ENCODE measurements around the gene FAM219A.

The FAM219A gene

DNA sequence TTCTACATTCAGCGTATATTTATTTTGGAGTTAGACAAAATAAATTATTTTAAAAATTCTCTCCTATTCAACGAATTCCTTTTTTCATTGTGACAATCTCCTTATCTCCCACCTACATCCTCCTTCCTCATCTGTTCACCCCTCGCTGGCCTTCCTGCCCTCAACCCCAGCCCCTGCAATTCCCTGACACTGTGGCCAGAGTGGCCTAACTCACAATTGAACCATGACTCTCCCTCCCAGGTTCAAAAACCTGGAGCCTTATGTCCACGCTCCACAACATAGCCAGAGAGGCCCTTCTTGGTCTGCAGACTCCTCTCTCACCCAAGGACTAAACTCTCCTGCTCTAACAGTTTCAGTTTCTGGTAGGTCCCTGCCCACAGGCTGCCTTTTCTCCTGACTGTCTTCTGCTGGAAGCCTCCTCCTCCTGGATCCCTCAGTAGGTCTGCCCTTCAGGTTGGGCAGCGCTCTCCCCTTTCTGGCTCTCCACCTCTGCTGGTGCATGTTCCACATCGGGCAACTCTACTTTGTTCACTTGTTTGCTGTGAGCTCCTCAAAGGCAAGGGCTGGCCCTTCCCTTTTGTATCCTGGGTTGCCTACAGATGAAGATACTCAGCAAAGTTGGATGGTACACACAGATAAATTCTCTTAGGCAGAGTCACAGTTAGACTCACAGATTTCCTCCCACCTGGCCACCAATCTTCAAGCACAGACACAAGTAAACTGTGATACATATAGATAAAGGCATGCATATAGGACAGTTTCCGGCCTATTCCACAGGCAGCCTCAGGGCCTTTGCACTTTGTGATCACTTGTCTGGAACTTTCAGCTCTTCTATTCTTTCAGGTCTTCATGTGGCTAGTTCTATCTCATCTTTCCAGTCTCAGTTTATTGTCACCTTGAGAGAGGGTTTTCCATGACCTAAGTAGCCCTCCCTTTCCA, 61.8 kb downstream of the FAM219A start:
- Histone ChIP-seq H3K4me2 (no peak overlapping the region), H3K9me3 (no peaks in the 10 kb centered on the region), H3K27me3 (no peaks in the 10 kb centered on the region), H3K36me3 (peaks cover 49% of the 10 kb centered on the region), H3K4me1 (no peaks in the 10 kb centered on the region), H4K20me1 (no peaks in the 10 kb centered on the region), H3K4me3 (no peak overlapping the region), H3K9ac (no peak overlapping the region), H3K27ac (no peak overlapping the region)
- no peak for TF ChIP-seq Cebpa-rat (IDR thresholded peaks at IDR 0.05)

DNA sequence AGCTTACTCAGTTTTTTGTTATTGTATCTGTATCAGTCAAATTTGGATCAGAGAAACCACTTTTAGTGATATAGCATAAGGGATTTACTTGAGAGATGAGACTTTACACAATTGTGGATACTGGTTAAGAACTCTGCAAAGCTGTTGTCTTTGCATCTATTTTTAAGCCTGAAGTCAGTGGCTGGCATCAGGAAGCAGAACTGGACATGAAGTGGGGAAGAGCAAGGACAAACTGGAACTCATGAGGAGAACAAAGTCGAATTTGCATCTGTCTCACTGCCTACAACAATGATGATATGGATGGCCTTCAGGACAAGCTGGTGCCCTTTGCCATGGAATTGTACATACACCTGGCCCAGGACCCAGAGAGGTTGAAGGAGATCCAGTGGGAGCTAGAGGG, 65.9 kb downstream of the FAM219A start:
- H3K9me3 ChIP-seq, result no peaks in the 10 kb centered on the region
- no peak overlapping the region for H3K4me2 ChIP-seq
- no peaks in the 10 kb centered on the region for H3K27me3 ChIP-seq
- no peaks in the 10 kb centered on the region for H4K20me1 ChIP-seq
- H3K9ac ChIP-seq, result no peak overlapping the region
- no peak overlapping the region for H3K27ac ChIP-seq
- TF ChIP-seq Cebpa-rat (IDR thresholded peaks at IDR 0.05), result no peak
- H3K4me3 ChIP-seq, result no peak overlapping the region
- H3K4me1 ChIP-seq, result no peaks in the 10 kb centered on the region
- peaks cover 13% of the 10 kb centered on the region for H3K36me3 ChIP-seq

DNA sequence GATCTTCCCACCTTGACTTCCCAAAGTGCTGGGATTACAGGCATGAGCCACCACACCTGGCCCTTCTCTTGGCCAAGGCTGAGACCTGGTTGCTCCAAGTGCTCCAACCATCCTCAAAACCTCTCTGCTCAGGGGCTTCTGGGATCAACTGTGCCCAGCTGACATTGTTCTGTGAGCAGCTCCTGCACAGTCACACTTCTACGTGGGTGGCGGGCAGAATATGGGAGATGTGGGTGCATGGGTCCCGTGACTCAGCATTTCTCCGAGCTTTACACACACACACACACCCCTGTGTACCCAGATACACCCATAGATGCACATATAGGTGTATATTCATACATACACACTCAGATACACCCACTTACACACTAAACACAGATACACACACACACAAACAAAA, 71.1 kb downstream of the FAM219A start:
- Histone ChIP-seq H3K9me3 (no peaks in the 10 kb centered on the region), H3K36me3 (no peaks in the 10 kb centered on the region), H3K27me3 (no peaks in the 10 kb centered on the region), H3K9ac (no peak overlapping the region), H3K4me1 (no peaks in the 10 kb centered on the region), H3K27ac (no peak overlapping the region), H3K4me3 (no peak overlapping the region), H4K20me1 (no peaks in the 10 kb centered on the region), H3K4me2 (no peak overlapping the region)
- TF ChIP-seq Cebpa-rat (IDR thresholded peaks at IDR 0.05), result no peak

DNA sequence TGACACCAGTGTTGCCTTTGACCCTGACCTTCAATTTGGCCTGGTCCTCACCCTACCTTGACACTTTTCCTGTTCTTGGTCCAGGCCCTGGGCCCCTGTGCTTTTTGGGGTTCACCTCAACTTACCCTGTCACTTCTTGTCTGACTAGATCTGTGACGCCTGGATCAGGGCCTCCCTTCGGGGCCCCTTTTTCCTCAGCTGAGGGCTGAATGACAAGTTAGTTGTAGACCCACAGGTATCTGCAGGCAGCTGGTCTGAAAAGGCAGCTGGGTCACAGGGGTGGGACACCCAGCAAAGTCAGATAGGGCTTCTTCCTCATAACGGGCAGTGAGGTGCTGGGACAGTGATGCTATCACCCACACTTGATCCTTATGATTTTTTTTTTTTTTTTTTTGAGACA, 71.7 kb downstream of the FAM219A start:
- H3K27ac ChIP-seq, result no peak overlapping the region
- H3K4me3 ChIP-seq, result no peak overlapping the region
- no peaks in the 10 kb centered on the region for H3K9me3 ChIP-seq
- no peak for TF ChIP-seq Cebpa-rat (IDR thresholded peaks at IDR 0.05)
- H3K36me3 ChIP-seq, result no peaks in the 10 kb centered on the region
- H3K27me3 ChIP-seq, result no peaks in the 10 kb centered on the region
- no peak overlapping the region for H3K9ac ChIP-seq
- H3K4me1 ChIP-seq, result no peaks in the 10 kb centered on the region; the same call in 1 of the 2 replicates
- no peak overlapping the region for H3K4me2 ChIP-seq
- H4K20me1 ChIP-seq, result no peaks in the 10 kb centered on the region

DNA sequence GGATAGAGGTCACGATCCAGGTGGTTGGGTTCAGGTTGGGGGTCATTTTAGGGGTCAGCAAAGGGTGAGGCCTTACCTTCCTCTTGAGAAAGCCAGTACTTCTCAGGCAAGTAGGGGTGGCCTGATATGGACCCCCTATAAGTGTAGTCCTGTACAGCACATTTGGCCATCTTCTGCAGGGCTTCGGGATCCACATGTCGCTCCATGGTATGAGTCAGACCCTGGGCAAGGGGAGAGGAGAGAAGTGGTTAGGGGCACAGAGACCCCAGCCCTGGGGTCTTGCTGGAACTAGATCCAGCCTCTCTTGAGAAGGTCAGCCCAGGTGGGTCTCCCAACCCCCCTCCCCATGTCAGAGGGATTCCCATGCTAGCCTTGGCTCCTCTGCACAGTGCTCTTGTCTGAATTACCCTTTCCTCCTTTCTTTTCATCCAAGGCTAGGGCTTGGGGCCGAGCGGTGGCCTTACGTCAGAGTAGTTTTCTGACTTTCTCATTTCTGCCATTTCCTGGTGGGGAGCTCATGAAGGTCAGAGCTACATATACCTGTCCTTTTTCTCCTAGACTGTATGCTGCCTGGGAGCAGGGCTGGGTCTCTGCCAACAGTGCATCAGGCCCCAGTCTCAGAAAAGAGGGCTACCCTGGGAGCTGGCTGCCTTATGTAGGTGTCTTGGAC, 72.7 kb downstream of the FAM219A start:
- peaks cover 8% of the 10 kb centered on the region for H3K4me1 ChIP-seq
- no peak overlapping the region for H3K4me3 ChIP-seq

DNA sequence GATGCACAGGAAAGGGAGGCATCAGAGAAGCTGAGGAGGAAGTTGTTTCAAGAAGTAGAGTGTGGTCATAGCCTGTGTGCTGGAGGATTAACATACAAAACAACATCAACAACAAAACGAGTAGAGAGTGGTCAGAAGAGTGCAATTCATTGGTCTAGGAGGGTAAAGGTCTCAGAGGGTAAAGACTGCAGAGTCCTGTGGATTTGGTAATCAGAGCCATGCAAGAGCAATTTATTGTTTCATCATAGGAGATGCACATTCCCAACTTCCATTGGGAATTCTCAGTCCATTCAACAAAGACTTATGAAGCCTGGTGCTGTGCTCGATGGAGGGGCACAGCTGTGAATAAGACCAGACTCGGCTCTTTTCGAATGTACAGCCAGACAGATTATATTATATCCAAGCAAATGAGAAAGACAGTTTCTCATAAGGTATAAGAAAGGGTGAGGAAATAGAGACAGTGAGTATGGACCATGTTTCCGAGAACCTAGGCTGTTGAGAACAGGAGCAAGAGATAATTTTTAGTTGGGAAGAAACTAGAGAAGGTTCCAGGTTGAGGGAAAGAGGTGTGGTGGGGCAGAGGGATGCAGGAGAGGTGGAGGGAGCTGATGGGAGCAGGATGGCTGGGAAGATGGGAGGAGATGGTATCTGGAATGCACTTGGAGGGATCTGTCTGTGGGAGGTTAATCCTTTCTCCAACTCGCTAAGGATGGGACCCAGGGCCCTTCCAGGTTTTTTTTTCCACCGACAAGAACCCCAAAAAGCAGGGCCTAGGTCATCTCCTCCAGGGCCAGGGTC, 73.8 kb downstream of the FAM219A start:
- H3K4me2 ChIP-seq, result no peak overlapping the region
- no peaks in the 10 kb centered on the region for H3K27me3 ChIP-seq
- H3K36me3 ChIP-seq, result no peaks in the 10 kb centered on the region
- H3K27ac ChIP-seq, result no peak overlapping the region
- no peak overlapping the region for H3K9ac ChIP-seq
- peaks cover 18% of the 10 kb centered on the region for H3K4me1 ChIP-seq
- no peak overlapping the region for H3K4me3 ChIP-seq
- H4K20me1 ChIP-seq, result no peaks in the 10 kb centered on the region
- TF ChIP-seq Cebpa-rat (IDR thresholded peaks at IDR 0.05), result no peak
- H3K9me3 ChIP-seq, result no peaks in the 10 kb centered on the region

More for the DNA sequence above, 72.7 kb downstream of the FAM219A start:
- H3K27ac ChIP-seq, result no peak overlapping the region
- no peak overlapping the region for H3K9ac ChIP-seq
- TF ChIP-seq Cebpa-rat (IDR thresholded peaks at IDR 0.05), result no peak
- H3K4me2 ChIP-seq, result no peak overlapping the region
- H3K27me3 ChIP-seq, result no peaks in the 10 kb centered on the region
- no peaks in the 10 kb centered on the region for H3K9me3 ChIP-seq
- H3K36me3 ChIP-seq, result no peaks in the 10 kb centered on the region
- no peaks in the 10 kb centered on the region for H4K20me1 ChIP-seq

DNA sequence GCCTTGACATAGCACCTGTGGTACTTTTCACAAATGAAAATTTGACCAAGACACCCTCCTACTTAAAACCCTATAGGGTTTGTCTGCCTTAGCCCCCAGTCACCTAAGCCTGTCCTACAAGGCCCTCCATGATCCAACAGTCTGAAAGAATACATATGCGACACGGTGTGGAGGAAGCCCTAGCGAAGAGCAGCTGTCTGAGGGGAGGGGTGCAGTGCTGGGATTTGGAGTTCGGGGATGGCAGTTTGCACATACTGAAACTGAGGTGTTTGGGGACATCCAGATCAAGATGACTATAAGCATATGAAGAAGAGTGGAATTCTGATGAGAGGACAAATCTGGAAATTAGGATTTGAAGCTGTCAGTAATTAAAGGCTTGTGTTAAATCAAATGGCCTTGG, 74.5 kb downstream of the FAM219A start:
- H3K9me3 ChIP-seq, result no peaks in the 10 kb centered on the region
- no peaks in the 10 kb centered on the region for H3K27me3 ChIP-seq
- H3K4me3 ChIP-seq, result no peak overlapping the region
- no peaks in the 10 kb centered on the region for H4K20me1 ChIP-seq
- H3K4me1 ChIP-seq, result peaks cover 23% of the 10 kb centered on the region
- no peak overlapping the region for H3K9ac ChIP-seq
- H3K4me2 ChIP-seq, result no peak overlapping the region
- no peak for TF ChIP-seq Cebpa-rat (IDR thresholded peaks at IDR 0.05)
- H3K27ac ChIP-seq, result no peak overlapping the region
- H3K36me3 ChIP-seq, result no peaks in the 10 kb centered on the region

DNA sequence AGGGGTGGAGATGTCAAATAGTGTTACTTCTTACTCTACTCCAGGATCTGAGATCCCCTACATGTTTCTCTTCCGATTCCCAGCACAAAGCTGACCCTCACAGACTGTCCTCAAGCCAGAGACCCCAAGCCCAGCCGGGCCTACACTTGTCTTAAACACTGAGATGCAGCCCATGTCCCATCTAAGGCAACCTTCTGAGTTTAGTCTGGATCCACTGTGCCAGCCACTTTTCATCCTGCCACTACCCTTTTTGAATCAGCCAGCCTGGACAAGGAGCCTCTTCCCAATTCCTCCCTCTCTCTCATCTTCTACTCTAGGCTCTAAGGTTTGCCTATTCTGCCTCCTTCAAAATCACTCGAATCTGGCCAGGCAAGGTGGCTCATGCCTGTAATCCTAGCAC, 75.5 kb downstream of the FAM219A start:
- TF ChIP-seq Cebpa-rat (IDR thresholded peaks at IDR 0.05), result no peak
- H3K9me3 ChIP-seq, result no peaks in the 10 kb centered on the region
- H3K27me3 ChIP-seq, result no peaks in the 10 kb centered on the region
- H3K27ac ChIP-seq, result no peak overlapping the region
- H3K9ac ChIP-seq, result no peak overlapping the region
- H3K36me3 ChIP-seq, result no peaks in the 10 kb centered on the region
- H3K4me2 ChIP-seq, result no peak overlapping the region
- H3K4me3 ChIP-seq, result no peak overlapping the region
- H4K20me1 ChIP-seq, result no peaks in the 10 kb centered on the region
- H3K4me1 ChIP-seq, result peaks cover 29% of the 10 kb centered on the region

DNA sequence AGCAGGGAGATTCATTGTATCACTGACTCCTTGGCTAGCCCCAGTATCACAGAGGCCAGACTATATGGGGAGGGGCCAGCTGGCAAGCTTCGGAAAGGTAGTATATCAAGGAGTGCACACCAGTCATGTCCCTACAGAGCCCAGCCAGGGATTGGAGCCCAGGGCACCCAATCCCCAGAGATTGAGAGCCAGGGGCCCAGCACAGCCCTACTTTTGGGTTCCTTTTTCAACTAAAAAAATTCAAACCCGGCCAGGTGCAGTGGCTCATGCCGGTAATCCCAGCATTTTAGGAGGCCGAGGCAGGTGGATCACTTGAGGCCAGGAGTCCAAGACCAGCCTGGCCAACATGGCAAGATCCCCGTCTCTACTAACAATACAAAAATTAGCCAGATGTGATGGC, 76.3 kb downstream of the FAM219A start:
- Histone ChIP-seq H3K27ac (no peak overlapping the region), H3K4me1 (peaks cover 37% of the 10 kb centered on the region), H4K20me1 (no peaks in the 10 kb centered on the region), H3K36me3 (no peaks in the 10 kb centered on the region), H3K9me3 (no peaks in the 10 kb centered on the region), H3K4me3 (no peak overlapping the region), H3K27me3 (no peaks in the 10 kb centered on the region), H3K9ac (no peak overlapping the region), H3K4me2 (no peak overlapping the region)
- TF ChIP-seq Cebpa-rat (IDR thresholded peaks at IDR 0.05), result no peak

All from BLaER1 (cell line).